HFFc6 (cell line): ENCODE measurements around the gene SV2B. TPM values are rescaled to one million over a fixed set of nuclear protein-coding genes. Genes with fewer than 3 reads are reported as not detected.

Experiments used
- DNase-seq: peaks from one replicate; pipeline ENCODE4 v3.0.0-alpha.2; 2018
- H3K27ac Mint-ChIP-seq: 2 replicates; pipeline ENCODE4 v1.8.0; 2020; ENCODE audit warnings: mild to moderate bottlenecking, mixed read lengths
- H3K27me3 Mint-ChIP-seq: 2 replicates; pipeline ENCODE4 v1.8.0; 2021; ENCODE audit warnings: mild to moderate bottlenecking, moderate library complexity, mixed read lengths; ENCODE audit not compliant: insufficient read depth
- H3K36me3 Mint-ChIP-seq: 2 replicates; pipeline ENCODE4 v1.8.0; 2021; ENCODE audit warnings: low read depth, mixed read lengths
- H3K4me1 Mint-ChIP-seq: 2 replicates; pipeline ENCODE4 v1.8.0; 2020; ENCODE audit warnings: low read depth, mixed read lengths
- H3K4me3 Mint-ChIP-seq: 2 replicates; pipeline ENCODE4 v1.8.0; 2020; ENCODE audit warnings: mild to moderate bottlenecking, moderate library complexity, mixed read lengths
- H3K9me3 Mint-ChIP-seq: 2 replicates; pipeline ENCODE4 v1.8.0; 2020; ENCODE audit warnings: mild to moderate bottlenecking, mixed read lengths
- CTCF ChIP-seq: fragments of 200-600 bp; sonication (generic); IDR thresholded peaks from 2 replicates; pipeline ENCODE4 v1.5.0; 2021; ENCODE audit warnings: antibody characterized with exemption, mild to moderate bottlenecking
- total RNA-seq, 6 experiments: library from RNA; stranded (reverse); fragmentation: NEBNext Ultra II Directional; extraction: Animal tissue kit (Norgen Biotek cat#: 25700); gene quantifications; 2 replicates in 1 of 6; 3 replicates in 5 of 6; pipeline ENCODE4 v1.2.3, GENCODE V29; 2021

SV2B gene
- total RNA-seq, 6 experiments from 2014 or later: not detected

DNA sequence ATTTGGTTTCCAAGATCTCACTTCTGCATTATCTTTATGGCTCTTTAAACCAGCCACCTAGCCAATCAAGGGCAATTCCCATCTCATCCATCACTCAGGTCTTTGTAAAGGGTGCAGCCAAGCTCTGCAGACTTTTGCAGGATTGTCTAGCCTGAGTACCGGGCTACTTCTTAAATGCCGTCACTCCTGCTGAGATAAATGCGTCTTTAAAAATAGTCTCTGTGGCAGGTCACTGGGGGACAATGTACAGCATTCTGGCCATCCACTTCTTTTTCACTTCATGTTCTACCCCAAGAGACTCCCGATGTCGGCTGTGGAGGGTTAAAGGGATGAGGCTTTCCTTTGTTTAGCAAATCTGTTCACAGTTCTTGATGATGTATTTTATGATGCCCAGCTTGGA lies 194.7 kb downstream of the SV2B start:
- no peaks in the 10 kb centered on the region for H3K4me1 Mint-ChIP-seq

GRCh38 chr15:91298101-91298500 lies 198.0 kb downstream of the SV2B start:
- H3K4me3 Mint-ChIP-seq: no peak overlapping the region

More for the DNA sequence above, 194.7 kb downstream of the SV2B start:
- Mint-ChIP-seq H3K36me3 (no peaks in the 10 kb centered on the region), H3K27me3 (peaks cover 6% of the 10 kb centered on the region), H3K4me3 (no peak overlapping the region), H3K9me3 (no peaks in the 10 kb centered on the region), H3K27ac (no peak overlapping the region)
- no peak for TF ChIP-seq CTCF
- DNase-seq: no peak

GRCh38 chr15:91302588-91303439 lies 202.8 kb downstream of the SV2B start:
- Mint-ChIP-seq H3K9me3 (no peaks in the 10 kb centered on the region), H3K27ac (no peak overlapping the region), H3K4me3 (no peak overlapping the region), H3K27me3 (peaks cover 15% of the 10 kb centered on the region), H3K36me3 (no peaks in the 10 kb centered on the region), H3K4me1 (no peaks in the 10 kb centered on the region)
- peak; percentile 54 for DNase-seq
- TF ChIP-seq CTCF: peak; percentile 90

More at GRCh38 chr15:91298101-91298500, 198.0 kb downstream of the SV2B start:
- Mint-ChIP-seq H3K9me3 (no peaks in the 10 kb centered on the region), H3K27me3 (peaks cover 9% of the 10 kb centered on the region), H3K27ac (no peak overlapping the region), H3K36me3 (no peaks in the 10 kb centered on the region), H3K4me1 (no peaks in the 10 kb centered on the region)
- no peak for DNase-seq
- TF ChIP-seq CTCF: no peak

- Mint-ChIP-seq H3K36me3 (no peaks in the 10 kb centered on the region), H3K4me3 (no peak overlapping the region), H3K27me3 (peaks cover 15% of the 10 kb centered on the region), H3K9me3 (no peaks in the 10 kb centered on the region), H3K27ac (no peak overlapping the region), H3K4me1 (no peaks in the 10 kb centered on the region)
- DNase-seq: no peak
- TF ChIP-seq CTCF: no peak
These were observed 204.2 kb downstream of the SV2B start for GRCh38 chr15:91304210-91304609.

- no peak overlapping the region for H3K27ac Mint-ChIP-seq
- no peak overlapping the region for H3K4me3 Mint-ChIP-seq
- H3K27me3 Mint-ChIP-seq: peaks cover 18% of the 10 kb centered on the region
- H3K9me3 Mint-ChIP-seq: no peaks in the 10 kb centered on the region
- no peaks in the 10 kb centered on the region for H3K4me1 Mint-ChIP-seq
- no peak for DNase-seq
- no peaks in the 10 kb centered on the region for H3K36me3 Mint-ChIP-seq
- no peak for TF ChIP-seq CTCF
These were observed 204.7 kb downstream of the SV2B start for GRCh38 chr15:91304786-91305185.
